Measurements from ENCODE around the gene MMD2. TPM values are rescaled to one million over a fixed set of nuclear protein-coding genes. Genes with fewer than 3 reads are reported as not detected.

The MMD2 gene
- total and polyA plus RNA-seq, 2 experiments from 2014 or later = 0.11 to 0.38 TPM

DNA sequence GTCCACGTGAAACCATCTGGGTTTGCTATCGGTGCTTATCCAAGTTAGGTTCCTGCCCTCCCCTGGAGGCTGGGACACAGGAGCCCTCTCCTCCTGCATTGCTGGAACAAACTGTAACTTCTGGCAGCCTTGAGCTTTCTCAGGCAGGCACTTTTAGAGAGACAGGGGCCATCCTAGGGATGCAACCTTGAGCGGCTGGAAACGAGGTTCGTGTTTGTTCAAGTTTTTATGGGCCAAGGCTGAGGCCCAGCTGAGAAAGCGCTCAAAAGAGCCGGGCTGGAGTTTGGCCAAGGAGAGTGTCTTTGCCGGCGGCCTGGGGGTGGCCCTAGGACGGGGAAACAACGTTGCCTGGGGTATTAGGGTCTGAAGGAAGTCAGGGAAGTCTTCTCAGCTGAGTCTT lies 5.5 kb upstream of the MMD2 start:
- TF ChIP-seq, protein P1, sequence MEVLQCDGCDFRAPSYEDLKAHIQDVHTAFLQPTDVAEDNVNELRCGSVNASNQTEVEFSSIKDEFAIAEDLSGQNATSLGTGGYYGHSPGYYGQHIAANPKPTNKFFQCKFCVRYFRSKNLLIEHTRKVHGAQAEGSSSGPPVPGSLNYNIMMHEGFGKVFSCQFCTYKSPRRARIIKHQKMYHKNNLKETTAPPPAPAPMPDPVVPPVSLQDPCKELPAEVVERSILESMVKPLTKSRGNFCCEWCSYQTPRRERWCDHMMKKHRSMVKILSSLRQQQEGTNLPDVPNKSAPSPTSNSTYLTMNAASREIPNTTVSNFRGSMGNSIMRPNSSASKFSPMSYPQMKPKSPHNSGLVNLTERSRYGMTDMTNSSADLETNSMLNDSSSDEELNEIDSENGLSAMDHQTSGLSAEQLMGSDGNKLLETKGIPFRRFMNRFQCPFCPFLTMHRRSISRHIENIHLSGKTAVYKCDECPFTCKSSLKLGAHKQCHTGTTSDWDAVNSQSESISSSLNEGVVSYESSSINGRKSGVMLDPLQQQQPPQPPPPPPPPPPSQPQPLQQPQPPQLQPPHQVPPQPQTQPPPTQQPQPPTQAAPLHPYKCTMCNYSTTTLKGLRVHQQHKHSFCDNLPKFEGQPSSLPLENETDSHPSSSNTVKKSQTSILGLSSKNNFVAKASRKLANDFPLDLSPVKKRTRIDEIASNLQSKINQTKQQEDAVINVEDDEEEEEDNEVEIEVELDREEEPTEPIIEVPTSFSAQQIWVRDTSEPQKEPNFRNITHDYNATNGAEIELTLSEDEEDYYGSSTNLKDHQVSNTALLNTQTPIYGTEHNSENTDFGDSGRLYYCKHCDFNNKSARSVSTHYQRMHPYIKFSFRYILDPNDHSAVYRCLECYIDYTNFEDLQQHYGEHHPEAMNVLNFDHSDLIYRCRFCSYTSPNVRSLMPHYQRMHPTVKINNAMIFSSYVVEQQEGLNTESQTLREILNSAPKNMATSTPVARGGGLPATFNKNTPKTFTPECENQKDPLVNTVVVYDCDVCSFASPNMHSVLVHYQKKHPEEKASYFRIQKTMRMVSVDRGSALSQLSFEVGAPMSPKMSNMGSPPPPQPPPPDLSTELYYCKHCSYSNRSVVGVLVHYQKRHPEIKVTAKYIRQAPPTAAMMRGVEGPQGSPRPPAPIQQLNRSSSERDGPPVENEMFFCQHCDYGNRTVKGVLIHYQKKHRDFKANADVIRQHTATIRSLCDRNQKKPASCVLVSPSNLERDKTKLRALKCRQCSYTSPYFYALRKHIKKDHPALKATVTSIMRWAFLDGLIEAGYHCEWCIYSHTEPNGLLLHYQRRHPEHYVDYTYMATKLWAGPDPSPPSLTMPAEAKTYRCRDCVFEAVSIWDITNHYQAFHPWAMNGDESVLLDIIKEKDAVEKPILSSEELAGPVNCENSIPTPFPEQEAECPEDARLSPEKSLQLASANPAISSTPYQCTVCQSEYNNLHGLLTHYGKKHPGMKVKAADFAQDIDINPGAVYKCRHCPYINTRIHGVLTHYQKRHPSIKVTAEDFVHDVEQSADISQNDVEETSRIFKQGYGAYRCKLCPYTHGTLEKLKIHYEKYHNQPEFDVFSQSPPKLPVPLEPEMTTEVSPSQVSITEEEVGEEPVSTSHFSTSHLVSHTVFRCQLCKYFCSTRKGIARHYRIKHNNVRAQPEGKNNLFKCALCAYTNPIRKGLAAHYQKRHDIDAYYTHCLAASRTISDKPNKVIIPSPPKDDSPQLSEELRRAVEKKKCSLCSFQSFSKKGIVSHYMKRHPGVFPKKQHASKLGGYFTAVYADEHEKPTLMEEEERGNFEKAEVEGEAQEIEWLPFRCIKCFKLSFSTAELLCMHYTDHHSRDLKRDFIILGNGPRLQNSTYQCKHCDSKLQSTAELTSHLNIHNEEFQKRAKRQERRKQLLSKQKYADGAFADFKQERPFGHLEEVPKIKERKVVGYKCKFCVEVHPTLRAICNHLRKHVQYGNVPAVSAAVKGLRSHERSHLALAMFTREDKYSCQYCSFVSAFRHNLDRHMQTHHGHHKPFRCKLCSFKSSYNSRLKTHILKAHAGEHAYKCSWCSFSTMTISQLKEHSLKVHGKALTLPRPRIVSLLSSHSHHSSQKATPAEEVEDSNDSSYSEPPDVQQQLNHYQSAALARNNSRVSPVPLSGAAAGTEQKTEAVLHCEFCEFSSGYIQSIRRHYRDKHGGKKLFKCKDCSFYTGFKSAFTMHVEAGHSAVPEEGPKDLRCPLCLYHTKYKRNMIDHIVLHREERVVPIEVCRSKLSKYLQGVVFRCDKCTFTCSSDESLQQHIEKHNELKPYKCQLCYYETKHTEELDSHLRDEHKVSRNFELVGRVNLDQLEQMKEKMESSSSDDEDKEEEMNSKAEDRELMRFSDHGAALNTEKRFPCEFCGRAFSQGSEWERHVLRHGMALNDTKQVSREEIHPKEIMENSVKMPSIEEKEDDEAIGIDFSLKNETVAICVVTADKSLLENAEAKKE (CRISPR knock-in tag; IDR thresholded peaks at IDR 0.05) = no peak
- TF ChIP-seq ZNF114 (CRISPR knock-in tag; IDR thresholded peaks at IDR 0.05) (no peak), JUNB (IDR thresholded peaks at IDR 0.05; ENCODE audit: unreplicated experiment) (no peak), EZH2 (IDR thresholded peaks at IDR 0.05; ENCODE audit: low read depth, unreplicated experiment) (no peak), STAT1 (IDR thresholded peaks at IDR 0.05; ENCODE audit: unreplicated experiment) (no peak), POLR2AphosphoS5 (IDR thresholded peaks at IDR 0.05; ENCODE audit: low read depth) (no peak), CTCF (conservative IDR thresholded peaks at IDR 0.05; ENCODE audit: low read depth in 2 of 2) (no peak)
- TF ChIP-seq, protein P2, sequence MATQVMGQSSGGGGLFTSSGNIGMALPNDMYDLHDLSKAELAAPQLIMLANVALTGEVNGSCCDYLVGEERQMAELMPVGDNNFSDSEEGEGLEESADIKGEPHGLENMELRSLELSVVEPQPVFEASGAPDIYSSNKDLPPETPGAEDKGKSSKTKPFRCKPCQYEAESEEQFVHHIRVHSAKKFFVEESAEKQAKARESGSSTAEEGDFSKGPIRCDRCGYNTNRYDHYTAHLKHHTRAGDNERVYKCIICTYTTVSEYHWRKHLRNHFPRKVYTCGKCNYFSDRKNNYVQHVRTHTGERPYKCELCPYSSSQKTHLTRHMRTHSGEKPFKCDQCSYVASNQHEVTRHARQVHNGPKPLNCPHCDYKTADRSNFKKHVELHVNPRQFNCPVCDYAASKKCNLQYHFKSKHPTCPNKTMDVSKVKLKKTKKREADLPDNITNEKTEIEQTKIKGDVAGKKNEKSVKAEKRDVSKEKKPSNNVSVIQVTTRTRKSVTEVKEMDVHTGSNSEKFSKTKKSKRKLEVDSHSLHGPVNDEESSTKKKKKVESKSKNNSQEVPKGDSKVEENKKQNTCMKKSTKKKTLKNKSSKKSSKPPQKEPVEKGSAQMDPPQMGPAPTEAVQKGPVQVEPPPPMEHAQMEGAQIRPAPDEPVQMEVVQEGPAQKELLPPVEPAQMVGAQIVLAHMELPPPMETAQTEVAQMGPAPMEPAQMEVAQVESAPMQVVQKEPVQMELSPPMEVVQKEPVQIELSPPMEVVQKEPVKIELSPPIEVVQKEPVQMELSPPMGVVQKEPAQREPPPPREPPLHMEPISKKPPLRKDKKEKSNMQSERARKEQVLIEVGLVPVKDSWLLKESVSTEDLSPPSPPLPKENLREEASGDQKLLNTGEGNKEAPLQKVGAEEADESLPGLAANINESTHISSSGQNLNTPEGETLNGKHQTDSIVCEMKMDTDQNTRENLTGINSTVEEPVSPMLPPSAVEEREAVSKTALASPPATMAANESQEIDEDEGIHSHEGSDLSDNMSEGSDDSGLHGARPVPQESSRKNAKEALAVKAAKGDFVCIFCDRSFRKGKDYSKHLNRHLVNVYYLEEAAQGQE (IDR thresholded peaks at IDR 0.05; ENCODE audit: unreplicated experiment) = no peak
- H2AFZ ChIP-seq = peak overlapping the region; percentile 63; the same call in 1 of the 2 replicates

More for the DNA sequence above, 5.5 kb upstream of the MMD2 start:
- no peak overlapping the region for H3K4me3 ChIP-seq
- H3K4me2 ChIP-seq = no peak overlapping the region
- no peak for ATAC-seq
- Mint-ChIP-seq H3K27ac (no peak overlapping the region), H3K27me3 (ENCODE audit: insufficient read depth, low read depth, poor library complexity) (peaks cover 7% of the 10 kb centered on the region), H3K4me3 (no peak overlapping the region), H3K9me3 (no peaks in the 10 kb centered on the region), H3K36me3 (ENCODE audit: low read depth) (no peaks in the 10 kb centered on the region), H3K4me1 (no peaks in the 10 kb centered on the region)
- H3K9me2 ChIP-seq (ENCODE audit: insufficient read depth) = no peaks in the 10 kb centered on the region
- H3F3A ChIP-seq (replicated peaks; ENCODE audit: low read depth) = no peaks in the 10 kb centered on the region
- no peaks in the 10 kb centered on the region for H3K27me3 ChIP-seq (ENCODE audit: insufficient read depth)
- no peaks in the 10 kb centered on the region for H3K79me2 ChIP-seq (replicated peaks; ENCODE audit: insufficient read depth)
- no peaks in the 10 kb centered on the region for H3K36me3 ChIP-seq (ENCODE audit: insufficient read depth)
- H3K27ac ChIP-seq (ENCODE audit: low read depth) = no peak overlapping the region
- H4K20me1 ChIP-seq (replicated peaks; ENCODE audit: insufficient read depth) = no peaks in the 10 kb centered on the region
- no peak for DNase-seq (ENCODE audit: low spot score)
- H3K4me1 ChIP-seq (ENCODE audit: insufficient read depth) = no peaks in the 10 kb centered on the region

All from GM23338 (cell line).